Medulla oblongata (tissue), 1 donor: Measurements from ENCODE around the gene SRP9.

Experiments
- DNase-seq: peaks from one replicate; pipeline ENCODE4 v3.0.0-alpha.2; 2015; ENCODE audit errors: extremely low spot score

The SRP9 gene

GRCh38 chr1:225838793-225839192 lies 61.2 kb downstream of the SRP9 start:
- no peak for DNase-seq
